ENCODE results near the gene ARF6. TPM values are rescaled to one million over a fixed set of nuclear protein-coding genes. Genes with fewer than 3 reads are reported as not detected.
A peak's percentile ranks its signal among the peaks of the same experiment; 100 is the strongest.
"Not testable (repeated sequence)": the region's sequence is repeated elsewhere in the genome, so short reads cannot be mapped to it uniquely, and the experiment has no call there.

The ARF6 gene
- total RNA-seq, 2 donors from 2014 or later: 218 to 219 TPM

GRCh38 chr14:49882826-49883694 lies 9.8 kb upstream of the ARF6 start:
- Mint-ChIP-seq H3K9me3 (no peaks in the 10 kb centered on the region), H3K27me3 (ENCODE audit: low read depth) (no peaks in the 10 kb centered on the region), H3K4me1 (ENCODE audit: low read depth) (peaks cover 39% of the 10 kb centered on the region), H3K4me3 (no peak overlapping the region), H3K27ac (no peak overlapping the region), H3K36me3 (ENCODE audit: insufficient read depth in 2 of 2) (no peaks in the 10 kb centered on the region)
- no peak for DNase-seq
- ATAC-seq (replicated peaks in 1 of 2): no peak

DNA sequence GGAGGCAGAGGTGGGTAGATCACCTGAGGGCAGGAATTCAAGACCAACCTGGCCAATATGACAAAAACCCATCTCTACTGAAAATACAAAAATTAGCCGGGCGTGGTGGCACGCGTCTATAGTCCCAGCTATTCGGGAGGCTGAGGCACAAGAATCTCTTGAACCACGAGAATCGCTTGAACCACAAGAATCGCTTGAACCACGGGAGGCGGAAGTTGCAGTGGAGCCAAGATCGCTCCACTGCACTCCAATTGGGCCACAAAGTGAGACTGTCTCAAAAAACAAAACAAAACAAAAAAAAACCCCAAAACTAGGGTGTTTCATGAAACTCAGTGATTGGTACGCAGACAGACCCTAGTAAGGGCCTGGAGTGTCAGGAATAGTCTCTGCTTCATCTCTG lies 6.4 kb upstream of the ARF6 start:
- H3K4me1 Mint-ChIP-seq (ENCODE audit: low read depth): peaks cover 27% of the 10 kb centered on the region
- peak overlapping the region; percentile 4 to 47 for H3K4me3 Mint-ChIP-seq
- no peaks in the 10 kb centered on the region for H3K9me3 Mint-ChIP-seq
- no peaks in the 10 kb centered on the region for H3K27me3 Mint-ChIP-seq (ENCODE audit: low read depth)
- DNase-seq (no peak), ATAC-seq (replicated peaks in 1 of 2) (no peak)
- peaks cover 0 to 2% of the 10 kb centered on the region in 2 donors for H3K36me3 Mint-ChIP-seq (ENCODE audit: insufficient read depth in 2 of 2)
- no peak overlapping the region for H3K27ac Mint-ChIP-seq

DNA sequence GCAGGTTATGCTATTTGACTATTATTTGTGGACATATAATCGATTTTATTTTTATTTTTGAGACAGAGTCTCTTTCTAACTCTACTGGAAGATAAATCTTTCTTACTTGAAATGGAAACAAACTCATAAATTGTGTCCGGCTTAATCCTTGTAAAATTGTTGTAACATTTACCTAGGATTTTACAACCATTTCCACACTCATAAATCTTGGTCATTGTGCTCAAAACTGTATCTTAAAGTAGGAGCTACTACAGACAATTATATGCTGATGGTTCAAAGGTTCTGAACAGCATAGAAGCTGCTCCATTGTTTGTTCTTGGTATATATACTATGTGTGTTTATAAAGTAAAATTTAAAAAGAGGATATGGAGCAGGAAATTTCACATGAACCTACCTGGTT lies 4.6 kb upstream of the ARF6 start:
- DNase-seq (no peak), ATAC-seq (replicated peaks in 1 of 2) (no peak)
- no peak overlapping the region for H3K4me3 Mint-ChIP-seq
- peaks cover 4 to 11% of the 10 kb centered on the region in 2 donors for H3K36me3 Mint-ChIP-seq (ENCODE audit: insufficient read depth in 2 of 2)
- H3K9me3 Mint-ChIP-seq: no peaks in the 10 kb centered on the region
- H3K27me3 Mint-ChIP-seq (ENCODE audit: low read depth): no peaks in the 10 kb centered on the region
- peaks cover 26% of the 10 kb centered on the region for H3K4me1 Mint-ChIP-seq (ENCODE audit: low read depth)
- no peak overlapping the region for H3K27ac Mint-ChIP-seq

- Mint-ChIP-seq H3K27me3 (ENCODE audit: low read depth) (no peaks in the 10 kb centered on the region), H3K9me3 (no peaks in the 10 kb centered on the region), H3K27ac (peak overlapping the region; percentile 97), H3K4me1 (ENCODE audit: low read depth) (peaks cover 20% of the 10 kb centered on the region), H3K4me3 (peak overlapping the region; percentile 93 to 97), H3K36me3 (ENCODE audit: insufficient read depth in 2 of 2) (peaks cover 29 to 49% of the 10 kb centered on the region in 2 donors)
- ATAC-seq (replicated peaks in 1 of 2) (peak in 1 of 2 donors; percentile 16), DNase-seq (peak; percentile 38 to 50)
Measured at GRCh38 chr14:49892301-49892635, 614 bp upstream of the ARF6 start.

DNA sequence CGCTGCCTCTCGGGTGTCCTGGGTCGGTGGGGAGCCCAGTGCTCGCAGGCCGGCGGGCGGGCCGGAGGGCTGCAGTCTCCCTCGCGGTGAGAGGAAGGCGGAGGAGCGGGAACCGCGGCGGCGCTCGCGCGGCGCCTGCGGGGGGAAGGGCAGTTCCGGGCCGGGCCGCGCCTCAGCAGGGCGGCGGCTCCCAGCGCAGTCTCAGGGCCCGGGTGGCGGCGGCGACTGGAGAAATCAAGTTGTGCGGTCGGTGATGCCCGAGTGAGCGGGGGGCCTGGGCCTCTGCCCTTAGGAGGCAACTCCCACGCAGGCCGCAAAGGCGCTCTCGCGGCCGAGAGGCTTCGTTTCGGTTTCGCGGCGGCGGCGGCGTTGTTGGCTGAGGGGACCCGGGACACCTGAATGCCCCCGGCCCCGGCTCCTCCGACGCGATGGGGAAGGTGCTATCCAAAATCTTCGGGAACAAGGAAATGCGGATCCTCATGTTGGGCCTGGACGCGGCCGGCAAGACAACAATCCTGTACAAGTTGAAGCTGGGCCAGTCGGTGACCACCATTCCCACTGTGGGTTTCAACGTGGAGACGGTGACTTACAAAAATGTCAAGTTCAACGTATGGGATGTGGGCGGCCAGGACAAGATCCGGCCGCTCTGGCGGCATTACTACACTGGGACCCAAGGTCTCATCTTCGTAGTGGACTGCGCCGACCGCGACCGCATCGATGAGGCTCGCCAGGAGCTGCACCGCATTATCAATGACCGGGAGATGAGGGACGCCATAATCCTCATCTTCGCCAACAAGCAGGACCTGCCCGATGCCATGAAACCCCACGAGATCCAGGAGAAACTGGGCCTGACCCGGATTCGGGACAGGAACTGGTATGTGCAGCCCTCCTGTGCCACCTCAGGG lies 679 bp downstream of the ARF6 start:
- DNase-seq: peak; percentile 89 to 93
- Mint-ChIP-seq H3K9me3 (no peaks in the 10 kb centered on the region), H3K4me1 (ENCODE audit: low read depth) (peaks cover 31% of the 10 kb centered on the region), H3K4me3 (peak overlapping the region; percentile 93 to 97), H3K27ac (peak overlapping the region; percentile 100), H3K27me3 (ENCODE audit: low read depth) (no peaks in the 10 kb centered on the region), H3K36me3 (ENCODE audit: insufficient read depth in 2 of 2) (peaks cover 33 to 58% of the 10 kb centered on the region in 2 donors)
- ATAC-seq (replicated peaks in 1 of 2): peak; percentile 56 to 70

DNA sequence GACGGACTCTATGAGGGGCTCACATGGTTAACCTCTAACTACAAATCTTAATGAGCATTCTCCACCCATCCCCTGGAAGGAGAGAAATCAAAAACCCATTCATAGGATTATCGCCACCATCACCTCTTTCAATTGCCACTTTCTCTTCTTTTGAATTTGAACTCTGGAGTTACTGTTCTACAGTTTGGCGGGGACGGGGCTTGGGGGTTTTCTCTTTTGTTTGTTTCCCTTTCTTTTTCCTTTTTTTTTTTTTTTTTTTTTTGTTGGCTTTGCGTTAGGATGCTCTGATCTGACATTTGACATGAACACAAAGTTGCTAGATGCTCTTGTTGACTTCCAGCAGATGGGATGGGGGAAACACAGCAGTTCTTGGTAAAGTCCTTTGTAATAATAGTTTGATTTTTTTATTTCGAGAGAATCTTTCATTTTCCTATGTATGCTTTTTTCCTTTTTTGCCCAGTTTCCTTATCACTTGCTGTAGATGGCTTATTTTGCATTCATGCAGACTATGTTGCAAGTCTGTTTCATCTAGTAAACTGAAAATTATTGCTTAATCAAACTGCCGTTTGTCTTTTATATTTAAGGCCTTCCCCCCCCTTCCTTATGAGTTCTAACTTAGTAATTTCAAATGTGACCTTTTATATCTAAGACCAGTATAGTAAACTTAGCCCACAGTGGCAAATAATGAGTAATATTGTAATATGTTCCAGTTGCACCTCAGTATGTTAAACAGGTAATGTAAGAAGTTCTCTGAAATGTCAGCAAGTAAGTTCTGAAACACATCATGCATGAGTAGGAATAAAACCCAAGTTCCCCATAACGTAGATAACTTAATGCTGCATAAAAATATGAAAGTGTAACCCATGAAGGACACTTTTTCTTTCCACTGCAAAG lies 1.6 kb downstream of the ARF6 start:
- peak overlapping the region; percentile 100 for H3K27ac Mint-ChIP-seq
- ATAC-seq (replicated peaks in 1 of 2): peak; percentile 21 to 35
- peaks cover 40% of the 10 kb centered on the region for H3K4me1 Mint-ChIP-seq (ENCODE audit: low read depth)
- not testable (repeated sequence) for H3K9me3 Mint-ChIP-seq; H3K27me3 Mint-ChIP-seq (ENCODE audit: low read depth); DNase-seq
- peaks cover 34 to 61% of the 10 kb centered on the region in 2 donors for H3K36me3 Mint-ChIP-seq (ENCODE audit: insufficient read depth in 2 of 2)
- H3K4me3 Mint-ChIP-seq: peak overlapping the region; percentile 93 to 97

GRCh38 chr14:49895480-49895879 lies 2.6 kb downstream of the ARF6 start:
- DNase-seq (no peak), ATAC-seq (replicated peaks in 1 of 2) (peak; percentile 14 to 18)
- Mint-ChIP-seq H3K4me1 (ENCODE audit: low read depth) (peaks cover 50% of the 10 kb centered on the region), H3K4me3 (peak overlapping the region; percentile 93 to 97), H3K36me3 (ENCODE audit: insufficient read depth in 2 of 2) (peaks cover 34 to 59% of the 10 kb centered on the region in 2 donors), H3K9me3 (no peaks in the 10 kb centered on the region), H3K27me3 (ENCODE audit: low read depth) (no peaks in the 10 kb centered on the region), H3K27ac (peak overlapping the region; percentile 100)

DNA sequence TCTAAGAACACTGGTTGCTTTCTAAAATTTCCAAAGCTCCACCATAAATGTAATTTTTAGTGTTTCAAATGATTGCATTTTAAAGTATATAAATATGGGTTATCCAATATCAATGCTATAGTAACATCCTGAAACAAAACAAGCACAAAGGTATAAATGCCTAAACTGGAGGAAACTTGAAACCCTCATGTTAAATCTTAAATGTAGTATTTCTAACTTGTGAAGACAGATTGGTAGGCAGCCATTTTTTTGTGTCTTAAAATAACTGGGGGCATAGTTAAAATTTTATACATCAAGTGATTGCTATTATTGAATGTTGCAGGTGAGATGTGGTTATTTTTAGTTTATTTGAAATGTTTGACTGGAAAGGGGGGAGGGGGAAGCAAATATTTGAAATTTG lies 3.4 kb downstream of the ARF6 start:
- H3K27ac Mint-ChIP-seq: peak overlapping the region; percentile 100
- peaks cover 34 to 59% of the 10 kb centered on the region in 2 donors for H3K36me3 Mint-ChIP-seq (ENCODE audit: insufficient read depth in 2 of 2)
- not testable (repeated sequence) for ATAC-seq (replicated peaks in 1 of 2); H3K27me3 Mint-ChIP-seq (ENCODE audit: low read depth); H3K9me3 Mint-ChIP-seq; DNase-seq
- peaks cover 45% of the 10 kb centered on the region for H3K4me1 Mint-ChIP-seq (ENCODE audit: low read depth)
- H3K4me3 Mint-ChIP-seq: peak overlapping the region; percentile 93 to 97

- DNase-seq: no peak
- ATAC-seq (replicated peaks in 1 of 2): no peak
- H3K9me3 Mint-ChIP-seq: no peaks in the 10 kb centered on the region
- H3K4me3 Mint-ChIP-seq: peak overlapping the region; percentile 93 to 97
- no peaks in the 10 kb centered on the region for H3K27me3 Mint-ChIP-seq (ENCODE audit: low read depth)
- peak overlapping the region; percentile 100 for H3K27ac Mint-ChIP-seq
- H3K36me3 Mint-ChIP-seq (ENCODE audit: insufficient read depth in 2 of 2): peaks cover 34 to 58% of the 10 kb centered on the region in 2 donors
- peaks cover 39% of the 10 kb centered on the region for H3K4me1 Mint-ChIP-seq (ENCODE audit: low read depth)
Measured at GRCh38 chr14:49896966-49897365, 4.1 kb downstream of the ARF6 start.

- Mint-ChIP-seq H3K4me1 (ENCODE audit: low read depth) (peaks cover 41% of the 10 kb centered on the region), H3K4me3 (peak overlapping the region; percentile 93 to 97), H3K36me3 (ENCODE audit: insufficient read depth in 2 of 2) (peaks cover 33 to 56% of the 10 kb centered on the region in 2 donors), H3K27ac (peak overlapping the region; percentile 100), H3K9me3 (peaks cover 0 to 2% of the 10 kb centered on the region in 2 donors), H3K27me3 (ENCODE audit: low read depth) (no peaks in the 10 kb centered on the region)
- ATAC-seq (replicated peaks in 1 of 2) (no peak), DNase-seq (no peak)
Measured at GRCh38 chr14:49897414-49897813, 4.5 kb downstream of the ARF6 start.

- Mint-ChIP-seq H3K27me3 (ENCODE audit: low read depth) (no peaks in the 10 kb centered on the region), H3K9me3 (peaks cover 0 to 2% of the 10 kb centered on the region in 2 donors), H3K36me3 (ENCODE audit: insufficient read depth in 2 of 2) (peaks cover 32 to 53% of the 10 kb centered on the region in 2 donors), H3K4me3 (peak overlapping the region; percentile 84 to 97), H3K4me1 (ENCODE audit: low read depth) (peaks cover 45% of the 10 kb centered on the region), H3K27ac (peak overlapping the region; percentile 95)
- ATAC-seq (replicated peaks in 1 of 2): no peak
- DNase-seq: no peak
Measured at GRCh38 chr14:49897965-49898364, 5.1 kb downstream of the ARF6 start.

GRCh38 chr14:49898485-49898884 lies 5.6 kb downstream of the ARF6 start:
- DNase-seq (no peak), ATAC-seq (replicated peaks in 1 of 2) (no peak)
- Mint-ChIP-seq H3K9me3 (peaks cover 0 to 2% of the 10 kb centered on the region in 2 donors), H3K27ac (peak overlapping the region; percentile 95), H3K36me3 (ENCODE audit: insufficient read depth in 2 of 2) (peaks cover 32 to 53% of the 10 kb centered on the region in 2 donors), H3K4me3 (peak overlapping the region; percentile 84 to 97), H3K27me3 (ENCODE audit: low read depth) (no peaks in the 10 kb centered on the region), H3K4me1 (ENCODE audit: low read depth) (peaks cover 48% of the 10 kb centered on the region)
